ENCODE measurements around the gene SNX33.

DNA sequence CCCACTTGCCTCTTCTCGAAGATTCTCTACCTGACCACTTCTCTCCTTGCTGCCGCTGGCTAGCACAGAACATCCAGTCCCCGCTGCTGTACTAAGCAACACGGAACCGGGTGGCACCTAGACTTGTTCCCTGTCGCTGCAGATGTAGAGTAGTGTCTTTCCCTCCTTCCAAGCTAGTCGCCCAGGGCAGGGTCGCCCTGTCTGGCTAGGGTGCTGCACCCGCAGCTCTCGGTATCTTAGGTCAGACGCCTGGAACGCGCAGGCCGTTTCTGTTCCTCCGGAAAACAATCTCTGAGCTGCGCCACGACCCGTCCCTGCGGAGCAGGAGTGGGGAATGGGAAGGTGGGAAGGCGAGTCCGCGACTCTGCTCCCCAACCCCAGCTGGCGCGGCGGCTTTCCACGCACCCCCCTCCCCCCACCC, 758 bp upstream of the SNX33 start:
- TF ChIP-seq, protein P1, sequence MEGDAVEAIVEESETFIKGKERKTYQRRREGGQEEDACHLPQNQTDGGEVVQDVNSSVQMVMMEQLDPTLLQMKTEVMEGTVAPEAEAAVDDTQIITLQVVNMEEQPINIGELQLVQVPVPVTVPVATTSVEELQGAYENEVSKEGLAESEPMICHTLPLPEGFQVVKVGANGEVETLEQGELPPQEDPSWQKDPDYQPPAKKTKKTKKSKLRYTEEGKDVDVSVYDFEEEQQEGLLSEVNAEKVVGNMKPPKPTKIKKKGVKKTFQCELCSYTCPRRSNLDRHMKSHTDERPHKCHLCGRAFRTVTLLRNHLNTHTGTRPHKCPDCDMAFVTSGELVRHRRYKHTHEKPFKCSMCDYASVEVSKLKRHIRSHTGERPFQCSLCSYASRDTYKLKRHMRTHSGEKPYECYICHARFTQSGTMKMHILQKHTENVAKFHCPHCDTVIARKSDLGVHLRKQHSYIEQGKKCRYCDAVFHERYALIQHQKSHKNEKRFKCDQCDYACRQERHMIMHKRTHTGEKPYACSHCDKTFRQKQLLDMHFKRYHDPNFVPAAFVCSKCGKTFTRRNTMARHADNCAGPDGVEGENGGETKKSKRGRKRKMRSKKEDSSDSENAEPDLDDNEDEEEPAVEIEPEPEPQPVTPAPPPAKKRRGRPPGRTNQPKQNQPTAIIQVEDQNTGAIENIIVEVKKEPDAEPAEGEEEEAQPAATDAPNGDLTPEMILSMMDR (IDR thresholded peaks at IDR 0.05) = no peak
- TF ChIP-seq POLR2A (IDR thresholded peaks at IDR 0.05) = no peak
